HG02870 (cell line): ENCODE measurements around the gene AKT1S1.

Experiments used
- ATAC-seq: cut with Tn5 transposase; IDR thresholded peaks from one replicate; pipeline ENCODE4 v1.9.1; 2021; ENCODE audit warnings: mild to moderate bottlenecking, moderate library complexity; ENCODE audit not compliant: unreplicated experiment

Gene AKT1S1

GRCh38 chr19:49871349-49871985, 5.7 kb downstream of the AKT1S1 start:
- ATAC-seq, result no peak

GRCh38 chr19:49870309-49870901, 6.8 kb downstream of the AKT1S1 start:
- no peak for ATAC-seq

DNA sequence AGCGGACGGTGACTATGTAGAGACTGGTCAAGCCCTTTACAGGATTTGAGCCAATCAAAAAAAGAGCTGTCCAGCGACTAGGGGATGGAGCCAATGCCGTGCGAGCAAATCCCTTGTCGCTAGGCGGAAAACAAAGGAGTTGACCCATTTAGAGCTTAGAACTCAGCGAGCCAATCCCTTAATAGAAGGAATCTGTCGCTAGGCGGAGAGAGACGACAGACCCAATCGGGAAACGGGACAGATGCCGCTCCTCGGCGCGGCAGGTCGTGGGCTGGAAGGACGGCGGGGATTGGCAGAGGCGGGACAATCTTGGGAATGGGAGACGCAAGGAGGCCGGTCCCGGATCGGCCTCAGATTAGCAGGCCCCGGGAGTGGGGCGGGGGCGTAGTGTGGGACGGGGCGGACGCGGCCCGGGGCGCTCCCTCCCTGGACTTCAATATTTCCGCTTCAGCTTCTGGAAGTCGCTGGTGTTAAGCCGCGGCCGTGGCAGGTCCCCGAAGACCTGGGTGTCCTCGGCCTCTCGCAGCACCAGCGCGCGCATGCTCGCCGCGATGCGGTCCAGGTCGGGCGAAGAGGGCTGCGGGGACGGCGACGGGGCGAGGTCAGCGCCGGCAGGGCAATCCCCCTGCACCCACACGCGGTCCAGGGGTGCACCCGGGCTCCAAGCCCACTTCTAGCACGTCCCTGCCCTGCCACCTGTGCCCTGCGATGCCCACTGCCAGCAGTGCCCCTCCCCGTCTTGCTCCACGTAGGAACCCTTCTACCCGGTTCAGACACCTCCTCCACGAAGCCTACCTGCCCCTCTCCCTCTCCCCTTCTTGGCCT, 7.5 kb downstream of the AKT1S1 start:
- ATAC-seq, result peak; percentile 80

DNA sequence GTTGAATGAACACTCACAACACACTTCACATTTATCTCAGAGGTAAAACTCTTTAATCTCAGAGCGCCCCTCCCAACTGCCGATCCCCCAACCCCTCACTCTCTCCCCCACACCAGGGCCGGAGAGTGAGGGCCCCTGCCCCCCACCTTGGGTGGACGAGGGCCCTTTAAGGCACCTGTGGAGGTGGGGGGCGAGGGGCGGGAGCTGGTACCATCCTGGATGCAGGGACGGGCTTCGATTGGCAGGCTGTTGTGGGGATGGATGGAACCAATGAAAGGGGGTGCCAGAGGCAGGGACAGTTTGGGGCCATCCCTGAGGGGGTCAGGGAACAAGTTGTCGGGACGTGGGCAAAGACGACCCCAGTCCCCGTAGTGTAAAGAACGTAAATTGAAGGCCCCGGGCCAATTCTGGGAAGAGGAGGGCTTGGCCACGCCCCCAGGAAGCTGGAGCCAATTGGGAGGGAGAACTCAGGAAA, 8.1 kb downstream of the AKT1S1 start:
- ATAC-seq, result peak; percentile 6

- ATAC-seq, result peak; percentile 30
These were observed 10.0 kb downstream of the AKT1S1 start, which contains the start of gene PNKP for GRCh38 chr19:49866933-49867782. TSS of gene PNKP (minus strand) at chr19:49867576. CDS start at chr19:49867204, 372 bp downstream.

GRCh38 chr19:49864890-49865289, 12.3 kb downstream of the AKT1S1 start:
- no peak for ATAC-seq

GRCh38 chr19:49863935-49864320, 13.2 kb downstream of the AKT1S1 start:
- no peak for ATAC-seq

GRCh38 chr19:49863254-49863934, 13.8 kb downstream of the AKT1S1 start:
- no peak for ATAC-seq

DNA sequence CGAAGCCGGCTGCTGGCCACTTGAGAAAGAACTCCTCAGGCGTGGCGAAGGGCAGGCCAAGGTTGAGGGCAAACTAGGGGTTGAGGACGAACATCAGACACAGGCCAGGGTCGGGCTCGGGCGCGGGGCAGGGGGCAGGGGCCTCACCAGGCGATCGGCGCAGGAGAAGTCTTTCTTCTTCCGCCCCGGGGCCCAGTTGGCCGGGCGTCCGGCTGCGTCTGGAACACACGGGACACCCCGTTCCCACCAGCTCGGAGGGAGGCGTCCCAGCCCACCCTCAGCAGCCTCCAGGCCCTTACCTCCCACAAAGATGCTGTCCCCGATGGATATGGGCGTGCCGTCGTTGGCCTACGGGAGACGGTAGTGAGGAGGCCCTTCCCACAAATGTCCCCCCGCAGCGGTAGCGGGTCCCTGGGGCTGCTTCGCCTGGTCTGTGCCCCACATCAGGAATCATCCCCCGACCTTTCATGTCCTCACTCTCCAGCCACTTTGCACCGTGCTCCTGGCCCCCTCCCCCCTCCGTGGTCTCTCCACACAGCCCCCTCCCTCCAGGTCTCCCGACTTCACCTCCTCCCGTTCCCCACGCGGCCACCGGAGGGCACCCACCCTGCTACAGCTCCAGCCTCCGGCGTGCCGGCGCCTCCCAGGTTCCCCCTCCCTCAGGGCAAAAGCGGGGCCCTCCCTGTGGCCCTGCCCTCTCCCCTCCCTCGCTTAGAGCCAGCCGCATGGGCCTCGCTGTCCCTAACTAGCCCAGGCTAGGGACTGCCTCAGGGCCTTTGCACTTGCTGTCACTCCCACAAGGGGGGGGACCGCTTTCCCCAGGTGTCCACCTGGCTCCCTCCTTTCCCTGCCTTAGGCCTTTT, 14.5 kb downstream of the AKT1S1 start:
- ATAC-seq, result no peak

- no peak for ATAC-seq
These were observed 15.4 kb downstream of the AKT1S1 start for GRCh38 chr19:49861541-49862378.

- no peak for ATAC-seq
These were observed 16.0 kb downstream of the AKT1S1 start for GRCh38 chr19:49861107-49861506.

DNA sequence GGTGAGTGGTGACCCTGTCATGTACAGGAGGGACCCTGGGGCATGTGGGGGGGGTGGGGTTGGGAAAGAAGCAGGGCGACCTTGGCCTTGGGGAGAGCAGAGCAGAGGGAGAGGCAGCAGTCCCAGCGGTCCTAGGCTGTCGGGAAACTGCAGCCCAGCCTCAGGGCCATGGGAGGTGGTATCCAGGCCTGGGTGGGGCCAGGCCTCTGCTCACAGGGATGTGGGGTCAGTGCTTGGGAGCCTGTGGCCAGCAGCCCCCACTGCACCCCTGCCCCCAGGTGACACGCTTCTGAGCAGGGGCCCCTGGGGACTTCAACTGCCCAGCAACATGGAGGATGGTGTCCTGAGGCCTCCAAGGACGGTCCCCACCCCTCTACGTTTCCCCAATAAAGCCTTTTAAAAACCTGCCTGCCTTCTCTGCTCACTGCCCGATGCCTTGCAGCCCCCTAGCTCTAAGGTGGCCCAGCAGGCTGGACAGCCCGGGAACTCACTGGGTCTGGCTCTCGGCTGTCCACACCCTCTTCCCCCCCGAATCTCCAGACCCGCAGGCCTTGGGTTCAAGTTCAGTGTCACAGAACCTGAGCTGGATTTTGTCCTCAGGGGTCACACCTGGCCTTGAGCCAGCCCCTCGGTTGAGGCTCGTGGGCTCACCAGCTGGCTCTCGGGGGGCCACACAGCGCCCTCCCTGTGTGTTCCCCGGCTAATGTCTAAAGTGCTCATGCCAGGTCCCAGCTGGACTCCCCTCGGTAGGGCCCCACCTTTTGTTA, 16.6 kb downstream of the AKT1S1 start:
- no peak for ATAC-seq

DNA sequence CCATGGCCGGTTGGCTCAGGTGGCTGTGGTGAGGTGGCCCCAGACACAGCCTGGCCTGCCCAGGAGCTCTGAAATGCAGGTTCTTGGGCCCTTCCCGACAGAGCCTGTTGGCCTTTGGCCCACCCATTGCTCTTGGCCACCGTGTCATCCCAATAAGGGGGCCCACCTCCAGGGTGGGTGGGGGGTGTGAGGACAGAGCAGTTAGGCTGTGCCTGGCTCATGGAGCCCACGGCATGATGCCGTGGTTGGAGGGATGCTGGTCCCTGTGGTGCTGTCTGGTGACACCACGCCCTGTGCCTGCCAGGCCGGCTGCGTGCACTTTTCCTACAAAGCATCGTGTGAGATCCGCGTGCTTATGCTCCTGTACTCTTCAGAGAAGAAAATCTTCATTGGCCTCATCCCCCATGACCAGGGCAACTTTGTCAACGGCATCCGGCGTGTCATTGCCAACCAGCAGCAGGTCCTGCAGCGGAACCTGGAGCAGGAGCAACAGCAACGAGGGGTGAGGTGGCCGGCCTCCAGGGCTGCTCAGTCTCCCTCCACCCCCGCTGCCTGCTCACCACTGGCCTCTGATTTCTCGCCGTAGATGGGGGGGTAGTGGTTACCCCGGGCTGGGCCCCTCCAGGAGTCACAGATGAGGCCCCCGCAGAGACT, 17.3 kb downstream of the AKT1S1 start:
- ATAC-seq, result no peak

DNA sequence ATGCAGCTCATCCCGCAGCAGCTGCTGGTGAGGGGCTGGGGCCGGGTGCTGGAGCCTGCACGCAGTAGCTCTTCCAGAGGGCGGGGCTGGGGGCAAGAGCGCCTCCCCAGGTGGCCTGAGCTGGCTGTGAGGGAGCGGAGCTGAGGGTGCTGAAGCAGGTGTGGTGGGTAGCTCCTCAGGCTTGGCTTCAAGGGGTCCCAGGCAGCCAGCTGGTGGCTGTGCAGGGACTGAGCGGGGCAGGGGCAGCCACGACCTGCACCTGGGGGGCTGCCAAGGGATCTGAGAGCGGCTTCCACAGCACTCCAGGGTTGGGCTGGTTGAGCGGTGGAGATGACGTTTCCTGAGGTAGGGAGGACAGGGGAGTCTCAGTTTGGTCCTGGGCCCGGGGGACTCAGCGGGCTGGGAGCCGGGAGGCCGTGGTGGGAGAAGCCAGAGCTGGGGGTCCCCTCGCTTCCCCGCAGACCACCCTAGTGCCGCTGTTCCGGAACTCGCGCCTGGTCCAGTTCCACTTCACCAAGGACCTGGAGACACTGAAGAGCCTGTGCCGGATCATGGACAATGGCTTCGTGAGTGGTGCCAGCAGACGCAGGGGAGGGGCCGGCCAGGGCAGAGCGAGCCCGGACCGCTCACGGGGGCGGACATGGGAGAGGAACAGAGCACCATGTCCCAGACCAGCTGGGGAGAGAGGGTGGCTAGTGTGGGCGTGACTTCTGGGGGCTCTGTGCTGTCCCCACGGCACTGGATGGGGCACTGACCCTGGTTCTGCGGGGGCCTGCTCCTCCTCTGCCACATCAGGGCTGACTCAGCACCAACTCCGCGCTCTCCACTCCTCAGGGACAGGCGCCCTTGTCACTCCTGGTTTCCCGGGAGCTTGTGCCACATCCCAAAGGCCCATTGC, 18.8 kb downstream of the AKT1S1 start:
- no peak for ATAC-seq

DNA sequence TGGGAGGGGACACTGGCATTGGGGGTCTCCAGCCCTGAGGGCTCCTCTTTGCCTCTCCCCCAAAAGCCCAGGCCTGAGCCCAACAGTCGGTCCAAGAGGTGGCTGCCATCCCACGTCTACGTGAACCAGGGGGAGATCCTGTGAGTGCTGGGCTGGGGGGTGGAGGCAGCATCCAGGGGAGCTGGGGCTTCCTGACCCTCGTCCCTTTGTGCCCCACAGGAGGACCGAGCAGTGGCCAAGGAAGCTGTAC, 19.4 kb downstream of the AKT1S1 start:
- ATAC-seq, result no peak

- no peak for ATAC-seq
These were observed 19.9 kb downstream of the AKT1S1 start for GRCh38 chr19:49857061-49857837.
